KG1 (cell line): ENCODE data around the gene CAMSAP1.

ENCODE experiments used
- DNase-seq: peaks from one replicate; lab custom pipeline; 2025; lab: John Stamatoyannopoulos, UW

The CAMSAP1 gene

GRCh38 chr9:135835131-135835530 is 72.2 kb downstream of the CAMSAP1 start:
- DNase-seq: no peak

DNA sequence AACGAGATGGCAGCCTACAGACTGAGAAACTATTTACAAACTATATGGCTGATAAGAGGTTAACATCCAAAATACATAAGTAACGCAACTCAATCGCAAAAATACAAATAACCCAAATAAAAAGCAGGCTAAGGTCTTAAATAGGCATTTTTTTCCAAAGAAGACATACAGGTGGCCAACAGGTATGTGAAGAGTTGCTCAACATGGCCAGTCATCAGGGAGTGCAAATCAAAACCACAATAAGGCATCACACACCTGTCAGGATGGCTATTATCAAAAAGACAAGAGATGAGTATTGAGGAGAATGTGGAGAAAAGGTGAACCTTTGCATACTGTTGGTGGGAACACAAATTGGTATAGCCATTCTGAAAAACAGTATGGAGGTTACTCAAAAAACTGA is 73.5 kb downstream of the CAMSAP1 start:
- no peak for DNase-seq

GRCh38 chr9:135830496-135830895 is 76.8 kb downstream of the CAMSAP1 start:
- DNase-seq: no peak

DNA sequence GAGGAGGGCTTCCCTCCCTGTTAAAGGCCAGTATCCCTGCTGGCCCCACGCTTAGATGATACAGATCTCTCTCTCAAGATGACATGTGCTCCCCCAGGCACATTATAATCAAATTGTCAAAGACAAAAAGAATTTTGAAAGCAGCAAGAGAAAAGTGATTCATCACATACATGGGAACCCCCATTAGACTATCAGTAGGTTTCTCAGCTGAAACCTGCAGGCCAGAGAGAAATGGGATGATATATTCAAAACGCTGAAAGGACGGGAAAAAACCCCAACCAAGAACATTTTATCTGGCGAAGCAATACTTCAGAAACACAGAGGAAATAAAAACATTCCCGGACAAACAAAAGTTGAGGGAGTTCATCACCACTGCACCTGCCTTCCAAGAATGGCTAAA is 78.7 kb downstream of the CAMSAP1 start:
- DNase-seq: no peak

GRCh38 chr9:135827866-135828580 is 79.3 kb downstream of the CAMSAP1 start:
- no peak for DNase-seq

DNA sequence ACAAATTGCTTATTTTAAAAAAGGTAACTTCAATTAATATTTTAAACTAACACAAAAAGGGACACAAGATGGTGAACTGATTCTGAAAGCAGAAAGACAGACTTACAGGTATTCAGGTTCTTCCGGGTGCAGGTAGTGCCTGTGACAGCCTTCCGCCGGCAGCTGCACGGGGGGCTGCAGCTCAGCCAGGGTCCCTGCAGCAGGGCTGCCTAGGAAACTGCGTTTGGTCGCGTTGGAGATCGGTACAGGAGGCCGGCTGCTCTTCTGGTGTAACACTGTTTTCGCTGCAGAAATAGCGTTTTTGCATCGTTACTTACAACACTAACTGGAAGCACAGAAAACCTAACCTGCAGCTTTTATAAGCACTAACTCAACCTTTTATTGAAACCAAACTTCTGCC is 80.0 kb downstream of the CAMSAP1 start:
- no peak for DNase-seq

DNA sequence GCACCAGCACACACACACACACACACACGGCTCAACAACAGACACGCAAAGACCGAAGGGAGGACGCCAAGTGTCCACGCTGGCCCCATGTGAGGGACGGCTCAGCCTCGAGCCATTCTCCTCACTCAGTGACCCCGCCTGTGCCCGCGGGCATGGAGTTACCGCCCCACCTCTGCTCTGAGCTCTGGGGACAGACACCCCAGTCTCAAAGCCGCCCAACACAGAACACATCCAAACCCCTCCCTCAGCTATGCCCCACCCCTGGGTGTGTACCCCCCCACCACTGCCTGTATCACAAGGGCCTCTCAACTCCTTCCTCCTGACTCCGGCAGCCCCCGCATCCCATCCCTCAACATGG is 81.2 kb downstream of the CAMSAP1 start:
- no peak for DNase-seq

DNA sequence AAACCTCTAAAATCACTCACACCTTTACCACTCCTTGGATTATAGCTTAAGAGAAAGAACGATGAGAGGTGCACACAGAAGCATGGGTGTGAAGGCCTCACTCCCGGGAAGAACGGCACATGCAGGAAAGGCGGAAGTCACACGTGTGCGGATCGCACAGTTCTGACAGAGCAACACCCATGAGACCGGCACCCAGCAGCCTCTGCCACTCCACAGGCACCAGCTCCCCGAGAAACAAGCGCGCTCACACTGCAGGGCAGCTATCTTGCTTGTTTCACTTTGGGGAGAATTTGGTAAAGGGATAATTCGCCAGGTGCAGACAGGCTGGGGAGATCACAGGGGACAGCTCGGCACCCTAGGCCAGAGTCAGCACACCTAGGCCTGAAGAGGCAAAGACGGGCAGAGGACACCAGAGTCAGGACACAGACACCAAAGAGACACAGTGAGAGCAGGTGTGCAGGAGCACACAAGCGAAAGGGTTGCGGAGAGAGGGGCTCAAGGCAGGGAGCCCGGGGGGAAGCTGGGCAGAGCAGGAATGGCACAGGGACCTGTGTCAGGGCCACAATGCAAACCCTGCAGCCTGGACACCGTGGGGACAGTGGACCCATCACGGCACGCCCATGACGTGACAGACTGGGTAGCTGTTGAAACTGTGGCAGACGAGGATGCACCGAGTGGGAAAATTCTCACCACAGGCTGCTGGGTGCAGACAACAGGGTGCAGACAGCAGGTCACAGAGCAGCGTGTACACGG is 81.7 kb downstream of the CAMSAP1 start:
- no peak for DNase-seq

DNA sequence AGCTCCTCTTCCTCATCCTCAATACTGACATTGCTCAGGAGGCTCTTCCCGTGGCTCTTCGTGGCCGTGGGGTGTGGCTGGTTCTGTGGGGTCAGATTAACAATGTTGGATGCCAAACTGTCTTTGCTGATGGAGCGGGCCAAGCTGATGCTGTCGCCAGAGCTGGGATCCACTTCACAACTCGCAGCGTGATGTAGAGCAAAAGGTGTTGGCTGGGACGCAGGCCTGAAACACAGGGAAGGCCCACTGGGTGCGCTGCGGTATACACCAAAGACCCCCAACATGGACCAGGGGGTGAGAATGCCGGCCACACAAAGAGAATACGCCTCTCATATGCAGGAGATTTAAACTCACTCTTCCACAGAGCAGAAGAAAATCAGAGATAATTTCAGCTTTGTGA is 84.3 kb downstream of the CAMSAP1 start:
- DNase-seq: no peak

DNA sequence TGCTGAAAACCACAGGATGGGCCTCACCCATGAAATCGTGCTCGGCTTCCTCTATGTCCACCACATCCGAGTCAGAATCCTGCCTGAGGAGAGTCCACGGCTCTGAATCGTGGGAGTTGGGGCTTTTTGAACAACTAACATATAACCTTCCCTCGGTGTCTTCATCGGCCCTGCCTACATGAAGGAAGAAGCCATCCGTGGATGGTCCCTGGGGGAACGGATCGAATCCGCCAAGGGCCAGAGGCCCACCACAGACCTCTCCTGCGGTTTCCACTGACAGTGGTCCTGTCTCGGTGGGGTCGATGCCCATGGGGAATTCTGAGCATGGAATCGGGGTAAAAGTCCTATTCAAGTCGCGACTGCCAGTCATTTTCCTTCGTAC is 85.0 kb downstream of the CAMSAP1 start:
- no peak for DNase-seq

GRCh38 chr9:135821733-135822373 is 85.5 kb downstream of the CAMSAP1 start:
- DNase-seq: no peak

GRCh38 chr9:135821116-135821515 is 86.2 kb downstream of the CAMSAP1 start:
- no peak for DNase-seq

DNA sequence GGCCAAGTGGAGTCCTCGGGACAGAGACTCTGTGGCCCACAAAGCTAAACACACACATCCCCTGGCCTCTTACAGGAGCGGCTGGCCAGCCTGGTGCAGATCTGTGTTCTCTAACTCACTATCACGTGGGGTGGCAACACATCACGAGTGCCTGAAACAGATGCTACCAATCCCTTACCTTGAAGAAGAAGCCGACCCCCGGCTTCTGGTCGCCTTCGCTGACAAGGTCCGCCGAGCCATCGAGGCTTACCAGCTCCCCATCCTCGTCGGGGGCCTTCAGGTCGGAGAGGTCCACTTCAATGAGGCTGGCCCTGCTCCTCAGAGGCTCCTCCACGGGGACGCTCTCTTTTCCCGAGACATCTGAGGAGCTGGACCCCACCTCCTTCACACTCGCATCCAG is 86.7 kb downstream of the CAMSAP1 start:
- DNase-seq: no peak

DNA sequence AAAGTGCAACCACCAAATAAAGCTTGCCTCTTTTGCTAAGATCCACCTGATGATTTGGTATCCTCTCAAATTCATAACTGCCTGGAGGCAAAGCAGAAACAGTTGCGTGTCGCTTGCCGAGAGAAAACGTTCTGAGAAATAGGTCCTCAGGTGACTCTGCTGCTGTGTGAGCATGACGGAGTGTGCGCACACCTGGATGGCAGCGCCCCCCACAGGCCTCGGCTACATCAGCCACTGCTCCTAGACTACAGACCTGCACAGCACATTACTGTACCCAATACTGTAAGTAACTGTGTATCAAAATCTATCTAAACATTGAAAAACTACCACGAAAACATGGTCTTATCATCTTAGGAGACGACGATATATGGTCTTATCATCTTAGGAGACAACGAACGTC is 87.4 kb downstream of the CAMSAP1 start:
- DNase-seq: no peak

GRCh38 chr9:135818718-135819475 is 88.4 kb downstream of the CAMSAP1 start:
- DNase-seq: no peak

GRCh38 chr9:135817951-135818717 is 89.2 kb downstream of the CAMSAP1 start:
- no peak for DNase-seq

DNA sequence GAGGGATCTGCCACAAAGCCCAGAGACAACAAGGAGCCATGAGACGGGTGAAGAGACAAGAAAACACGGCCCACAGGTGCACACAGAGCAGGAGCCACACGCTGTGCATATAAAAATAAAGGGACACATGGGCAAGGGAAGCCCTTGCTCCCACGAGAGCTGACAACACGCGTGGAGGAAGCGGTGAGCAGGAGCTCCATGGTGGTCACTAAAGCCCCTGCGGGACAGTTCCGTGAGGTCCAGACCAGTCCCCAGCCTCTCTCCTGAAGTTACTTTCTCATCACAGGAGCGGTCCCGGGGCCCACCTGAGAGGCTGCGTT is 90.7 kb downstream of the CAMSAP1 start:
- DNase-seq: no peak

DNA sequence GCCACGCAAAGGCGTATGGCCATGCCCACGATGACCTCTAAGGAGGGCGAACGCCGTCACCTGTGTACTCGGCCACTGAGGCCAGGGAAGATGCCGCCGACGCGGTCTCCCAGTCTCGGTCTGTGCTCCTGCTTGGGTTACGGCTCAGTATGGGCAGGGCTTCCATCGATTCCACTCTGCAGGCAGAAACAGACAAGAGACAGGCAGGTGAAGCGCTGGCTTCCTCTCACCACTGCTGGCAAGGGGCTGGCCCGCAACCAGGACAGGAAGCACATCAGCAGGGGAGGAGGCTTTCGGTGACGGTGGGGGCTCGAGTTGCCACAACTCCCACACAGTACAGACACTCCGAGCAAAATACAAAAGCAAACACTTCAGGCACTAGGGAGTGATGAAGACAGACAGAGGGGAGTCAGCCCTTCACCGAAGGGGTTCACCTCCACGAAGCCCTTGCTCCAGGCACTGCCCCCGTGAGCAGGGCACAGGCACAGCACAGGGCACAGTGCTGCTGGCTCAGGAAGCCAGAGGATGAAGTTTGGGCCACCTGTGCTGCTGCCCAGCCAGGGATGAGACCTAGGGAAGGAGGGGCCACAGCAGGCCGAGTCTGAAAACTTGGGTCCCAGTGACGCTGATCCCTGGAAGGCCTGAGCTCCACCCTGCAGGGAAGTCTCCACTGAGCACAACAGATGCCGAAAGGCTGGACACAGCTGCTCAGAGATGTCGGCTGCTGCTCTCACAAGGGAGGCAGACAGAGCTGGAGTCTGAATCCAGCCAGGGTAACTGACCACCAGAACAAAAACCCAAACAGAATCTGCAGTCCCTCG is 91.3 kb downstream of the CAMSAP1 start:
- no peak for DNase-seq

- no peak for DNase-seq
Measured at GRCh38 chr9:135815413-135815812, 91.9 kb downstream of the CAMSAP1 start.

DNA sequence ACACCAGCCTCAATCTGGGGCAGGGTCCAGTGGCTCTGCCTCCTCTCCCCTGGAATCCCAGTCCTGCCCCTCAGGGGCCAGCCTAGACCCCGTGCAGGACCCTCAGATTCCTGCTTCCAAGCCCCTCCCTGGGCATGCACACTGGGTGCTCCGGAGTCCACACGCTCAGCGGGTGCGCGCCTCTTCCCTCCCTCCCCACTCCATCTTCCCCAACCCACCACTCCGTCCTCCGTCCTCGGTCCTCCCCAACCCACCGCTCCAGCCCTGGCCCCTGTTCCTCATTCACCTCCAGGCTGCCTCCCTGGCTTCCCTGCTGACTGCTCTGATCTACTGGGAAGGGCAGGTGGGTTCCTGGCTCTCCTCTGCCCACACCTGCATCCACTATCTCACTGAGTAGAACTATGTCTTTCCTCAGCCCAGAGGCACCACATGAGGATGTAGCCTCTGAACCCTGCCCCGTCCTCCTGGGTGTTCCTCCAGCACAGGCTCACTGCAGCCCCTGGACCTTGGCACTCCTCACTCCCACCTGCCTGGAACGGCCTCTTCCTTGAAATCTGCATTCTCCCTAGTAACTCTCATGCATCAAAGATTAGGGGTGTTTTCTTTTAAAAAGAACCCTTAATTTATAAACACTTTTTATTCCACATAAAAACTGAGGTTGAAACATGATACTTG is 92.8 kb downstream of the CAMSAP1 start:
- DNase-seq: no peak
